ENCODE data around the gene SPOCK2.
"Not testable (repeated sequence)": the region's sequence is repeated elsewhere in the genome, so short reads cannot be mapped to it uniquely, and the experiment has no call there.

- not testable (repeated sequence) for TF ChIP-seq CTCF (IDR thresholded peaks at IDR 0.05 in 4 of 5, conservative IDR thresholded peaks at IDR 0.05 in 1 of 5); POLR2A (IDR thresholded peaks at IDR 0.05)
Measured at GRCh38 chr10:72032409-72033162, 55.8 kb downstream of the SPOCK2 start.

All from gastrocnemius medialis (tissue), 4 donors.